ENCODE results near the gene EML4. TPM values are rescaled to one million over a fixed set of nuclear protein-coding genes. Genes with fewer than 3 reads are reported as not detected.

The EML4 gene
- total and polyA plus RNA-seq, 9 of the 15 experiments (the other 6 are each of a cell fraction or from before 2014, with no cell fraction given) = 14.7 to 48.3 (median 36.5) TPM

GRCh38 chr2:42217307-42217706, 48.2 kb downstream of the EML4 start:
- Histone ChIP-seq H3K27ac (ENCODE audit: extremely low read depth, low read depth, low read length) (no peak overlapping the region), H3K27me3 (ENCODE audit: control insufficient read depth in 2 of 2, insufficient read depth in 2 of 2, low read length in 2 of 2) (no peaks in the 10 kb centered on the region), H3K79me2 (ENCODE audit: control insufficient read depth, insufficient read depth, low read length) (peaks cover 11% of the 10 kb centered on the region; the same call in 1 of the 3 replicates), H3K4me2 (ENCODE audit: insufficient read depth, low read length) (no peak overlapping the region), H2AFZ (ENCODE audit: low read depth, low read length) (no peak overlapping the region), H3K9me1 (ENCODE audit: control insufficient read depth, insufficient read depth, low read length) (no peaks in the 10 kb centered on the region), H4K20me1 (replicated peaks; ENCODE audit: control insufficient read depth, insufficient read depth, low read length) (no peaks in the 10 kb centered on the region; the same call in 1 of the 2 replicates), H3K4me1 (replicated peaks in 1 of 2; ENCODE audit: control insufficient read depth in 2 of 2, insufficient read depth in 2 of 2, low read length in 2 of 2) (no peaks in the 10 kb centered on the region; a peak in 1 of 5 replicates), H3K9me3 (replicated peaks; ENCODE audit: control insufficient read depth, insufficient read depth, low read depth, low read length) (no peaks in the 10 kb centered on the region), H3K4me3 (no peak overlapping the region), H3K9ac (ENCODE audit: insufficient read depth in 1 of 2, low read depth in 2 of 2, low read length in 2 of 2) (no peak overlapping the region), H3K36me3 (ENCODE audit: control insufficient read depth, insufficient read depth, low read length) (no peaks in the 10 kb centered on the region)
- no peak for DNase-seq (ENCODE audit: extremely low read depth in 1 of 4, low spot score in 3 of 4)
- in situ Hi-C loops (cut with MboI) = loop anchor here (25.0 kb wide), 1 partner anchor 355 kb away; no protein-coding TSS in a partner anchor
- intact Hi-C loops (cut with micrococcal nuclease) = no loop called here
- FAIRE-seq = no peak
- ATAC-seq = no peak
- CTCF ChIA-PET (ENCODE audit: low intra/inter-chr PET ratio) = no interaction called here
- TF ChIP-seq, protein P1, sequence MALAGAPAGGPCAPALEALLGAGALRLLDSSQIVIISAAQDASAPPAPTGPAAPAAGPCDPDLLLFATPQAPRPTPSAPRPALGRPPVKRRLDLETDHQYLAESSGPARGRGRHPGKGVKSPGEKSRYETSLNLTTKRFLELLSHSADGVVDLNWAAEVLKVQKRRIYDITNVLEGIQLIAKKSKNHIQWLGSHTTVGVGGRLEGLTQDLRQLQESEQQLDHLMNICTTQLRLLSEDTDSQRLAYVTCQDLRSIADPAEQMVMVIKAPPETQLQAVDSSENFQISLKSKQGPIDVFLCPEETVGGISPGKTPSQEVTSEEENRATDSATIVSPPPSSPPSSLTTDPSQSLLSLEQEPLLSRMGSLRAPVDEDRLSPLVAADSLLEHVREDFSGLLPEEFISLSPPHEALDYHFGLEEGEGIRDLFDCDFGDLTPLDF (CRISPR knock-in tag; IDR thresholded peaks at IDR 0.05) = no peak
- TF ChIP-seq MYBL2 (IDR thresholded peaks at IDR 0.05; ENCODE audit: low read depth) (no peak), MYBL2 (CRISPR knock-in tag; IDR thresholded peaks at IDR 0.05; ENCODE audit: borderline replicate concordance) (no peak), PCBP2 (IDR thresholded peaks at IDR 0.05; ENCODE audit: low read depth, low read length, poor library complexity, severe bottlenecking) (no peak), ZNF699 (CRISPR knock-in tag; IDR thresholded peaks at IDR 0.05; ENCODE audit: insufficient replicate concordance) (no peak), ELK3 (CRISPR knock-in tag; IDR thresholded peaks at IDR 0.05) (no peak), NFE2L1 (tag; IDR thresholded peaks at IDR 0.05; ENCODE audit: borderline replicate concordance, low read depth) (no peak), SP1 (CRISPR knock-in tag; IDR thresholded peaks at IDR 0.05) (no peak), SUPT5H (IDR thresholded peaks at IDR 0.05) (no peak), SIX5 (IDR thresholded peaks at IDR 0.05; ENCODE audit: borderline replicate concordance in 1 of 2, insufficient read depth in 1 of 2, low read depth in 1 of 2, low read length in 2 of 2) (no peak), HDAC3 (IDR thresholded peaks at IDR 0.05; ENCODE audit: borderline replicate concordance, partially characterized antibody) (no peak), E2F3 (CRISPR knock-in tag; IDR thresholded peaks at IDR 0.05) (no peak), VEZF1 (CRISPR knock-in tag; IDR thresholded peaks at IDR 0.05) (no peak), NCOA4 (IDR thresholded peaks at IDR 0.05; ENCODE audit: partially characterized antibody) (no peak)
- no TSS peak for BruUV-seq (replicated peaks)
- WGBS (ENCODE audit: insufficient coverage, low coverage, missing lambda C conversion rate) = 62% methylated on average over 3 of the region's 3 CpGs
- POLR2A ChIA-PET = interaction anchor here (0.6 kb wide), 1 partner anchor 17 kb away, joined by 3 read pairs; no protein-coding TSS in a partner anchor
